Measurements from ENCODE around the gene NUDT14.

Gene NUDT14

DNA sequence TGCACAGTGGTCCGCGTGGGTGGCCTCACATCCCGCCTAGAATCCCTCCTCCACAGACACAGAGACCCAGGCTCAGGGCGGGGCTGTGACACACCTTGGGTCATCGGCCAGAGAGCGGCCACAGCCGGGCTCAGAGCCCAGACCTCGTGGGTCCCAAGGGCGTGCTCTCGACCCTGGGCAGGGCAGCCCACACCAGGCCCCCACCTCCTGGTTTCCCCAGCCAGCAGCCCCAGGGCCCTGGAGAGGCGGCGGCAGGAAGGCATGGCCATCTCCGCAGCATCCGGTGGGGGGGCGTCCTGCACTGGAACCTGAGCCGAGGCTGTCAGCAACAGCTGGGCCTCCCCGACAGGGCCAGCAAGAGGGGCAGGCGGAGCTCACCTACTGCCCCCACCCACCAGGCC lies 27.8 kb downstream of the NUDT14 start:
- ChIA-PET POLR2A (ENCODE audit: low non-redundant PET) (no interaction called here), CTCF (interaction anchor here (0.7 to 1.0 kb wide), 2 partner anchors 63 kb away, joined by 3 to 4 read pairs; no protein-coding TSS in a partner anchor)
- TF ChIP-seq, protein P1, sequence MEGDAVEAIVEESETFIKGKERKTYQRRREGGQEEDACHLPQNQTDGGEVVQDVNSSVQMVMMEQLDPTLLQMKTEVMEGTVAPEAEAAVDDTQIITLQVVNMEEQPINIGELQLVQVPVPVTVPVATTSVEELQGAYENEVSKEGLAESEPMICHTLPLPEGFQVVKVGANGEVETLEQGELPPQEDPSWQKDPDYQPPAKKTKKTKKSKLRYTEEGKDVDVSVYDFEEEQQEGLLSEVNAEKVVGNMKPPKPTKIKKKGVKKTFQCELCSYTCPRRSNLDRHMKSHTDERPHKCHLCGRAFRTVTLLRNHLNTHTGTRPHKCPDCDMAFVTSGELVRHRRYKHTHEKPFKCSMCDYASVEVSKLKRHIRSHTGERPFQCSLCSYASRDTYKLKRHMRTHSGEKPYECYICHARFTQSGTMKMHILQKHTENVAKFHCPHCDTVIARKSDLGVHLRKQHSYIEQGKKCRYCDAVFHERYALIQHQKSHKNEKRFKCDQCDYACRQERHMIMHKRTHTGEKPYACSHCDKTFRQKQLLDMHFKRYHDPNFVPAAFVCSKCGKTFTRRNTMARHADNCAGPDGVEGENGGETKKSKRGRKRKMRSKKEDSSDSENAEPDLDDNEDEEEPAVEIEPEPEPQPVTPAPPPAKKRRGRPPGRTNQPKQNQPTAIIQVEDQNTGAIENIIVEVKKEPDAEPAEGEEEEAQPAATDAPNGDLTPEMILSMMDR (conservative IDR thresholded peaks at IDR 0.05; ENCODE audit: low read depth): no peak
- peak overlapping the region; percentile 32 for H3K27ac ChIP-seq
- DNase-seq (ENCODE audit: low spot score): no peak

DNA sequence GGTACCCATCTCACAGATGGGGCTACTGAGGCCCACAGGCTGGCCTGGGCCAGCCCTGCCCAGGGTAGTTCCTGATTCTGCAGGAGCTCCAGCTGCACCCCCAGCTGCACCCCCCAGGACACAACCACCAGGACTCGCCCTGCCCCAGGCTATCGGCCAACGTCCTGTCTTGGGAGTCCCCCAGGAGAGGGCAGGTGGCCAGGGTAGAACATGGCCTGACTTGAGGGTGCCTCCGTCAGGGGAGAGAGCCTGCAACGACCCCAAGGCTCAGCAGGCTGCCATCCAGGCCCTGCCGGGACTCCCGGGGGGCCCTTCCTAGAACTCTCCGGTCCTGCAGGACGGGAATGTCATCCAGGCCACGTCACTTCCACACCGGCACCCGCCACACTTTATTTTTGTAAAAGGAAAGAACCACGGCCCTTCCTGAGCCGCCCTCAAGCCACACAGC lies 28.3 kb downstream of the NUDT14 start:
- TF ChIP-seq, protein P1 (conservative IDR thresholded peaks at IDR 0.05; ENCODE audit: low read depth): no peak
- ChIA-PET POLR2A (ENCODE audit: low non-redundant PET) (no interaction called here), CTCF (interaction anchor here (0.7 kb wide), 1 partner anchor 63 kb away, joined by 4 read pairs; no protein-coding TSS in a partner anchor)
- H3K27ac ChIP-seq: peak overlapping the region; percentile 32
- no peak for DNase-seq (ENCODE audit: low spot score)

DNA sequence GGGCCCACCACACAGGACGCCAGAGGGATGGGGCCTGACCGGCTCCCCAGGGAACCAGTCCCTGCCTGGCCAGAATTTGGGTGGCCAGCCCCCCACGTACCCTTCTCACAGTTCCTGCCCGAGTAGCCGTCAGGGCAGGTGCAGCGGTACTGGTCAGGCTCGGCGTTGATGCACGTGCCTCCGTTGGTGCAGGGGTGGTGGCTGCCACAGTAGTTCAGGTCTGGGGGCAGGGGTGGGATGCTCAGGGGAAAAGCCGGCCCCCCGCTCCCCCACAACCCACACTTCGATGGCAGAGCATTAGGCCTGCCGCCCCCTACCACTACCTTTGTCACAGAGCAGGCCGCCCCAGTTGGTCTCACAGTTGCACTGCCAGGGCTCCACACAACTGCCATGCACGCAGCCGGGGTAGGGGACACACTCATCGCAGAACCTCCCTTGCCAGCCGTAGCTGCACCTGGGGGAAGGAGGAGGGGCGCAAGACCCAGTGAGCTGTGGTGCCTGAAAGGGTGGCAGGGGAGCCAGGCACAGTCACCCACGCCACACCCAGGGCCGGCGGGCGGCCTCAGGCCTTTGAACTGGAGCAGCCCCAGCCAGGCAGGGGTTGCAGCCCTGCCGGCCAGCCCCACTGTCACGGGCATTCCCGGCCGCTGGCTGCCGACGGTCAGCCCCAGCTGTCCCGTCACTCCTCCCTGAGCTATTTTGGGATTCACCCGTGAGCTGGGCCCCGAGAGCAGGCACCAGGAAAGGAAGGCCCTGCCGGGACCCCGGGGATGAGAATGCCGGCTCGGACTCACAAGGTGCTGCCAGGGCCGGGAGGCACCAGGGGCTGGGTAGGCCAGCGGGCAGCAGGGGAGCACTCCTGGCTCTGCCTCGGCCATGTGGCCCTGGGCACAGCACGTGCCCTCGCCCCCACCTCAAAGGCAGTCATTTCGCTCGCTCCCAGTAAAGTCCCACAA lies 29.0 kb downstream of the NUDT14 start:
- peak overlapping the region; percentile 13; the same call in 1 of the 2 replicates for H3K27ac ChIP-seq
- CTCF ChIA-PET: interaction anchor here (0.5 to 0.7 kb wide), 2 partner anchors 148 to 400 kb away, joined by 3 to 5 read pairs; no protein-coding TSS in a partner anchor
- no peak for DNase-seq (ENCODE audit: low spot score)
- POLR2A ChIA-PET (ENCODE audit: low non-redundant PET): no interaction called here
- TF ChIP-seq, protein P1 (conservative IDR thresholded peaks at IDR 0.05; ENCODE audit: low read depth): no peak

DNA sequence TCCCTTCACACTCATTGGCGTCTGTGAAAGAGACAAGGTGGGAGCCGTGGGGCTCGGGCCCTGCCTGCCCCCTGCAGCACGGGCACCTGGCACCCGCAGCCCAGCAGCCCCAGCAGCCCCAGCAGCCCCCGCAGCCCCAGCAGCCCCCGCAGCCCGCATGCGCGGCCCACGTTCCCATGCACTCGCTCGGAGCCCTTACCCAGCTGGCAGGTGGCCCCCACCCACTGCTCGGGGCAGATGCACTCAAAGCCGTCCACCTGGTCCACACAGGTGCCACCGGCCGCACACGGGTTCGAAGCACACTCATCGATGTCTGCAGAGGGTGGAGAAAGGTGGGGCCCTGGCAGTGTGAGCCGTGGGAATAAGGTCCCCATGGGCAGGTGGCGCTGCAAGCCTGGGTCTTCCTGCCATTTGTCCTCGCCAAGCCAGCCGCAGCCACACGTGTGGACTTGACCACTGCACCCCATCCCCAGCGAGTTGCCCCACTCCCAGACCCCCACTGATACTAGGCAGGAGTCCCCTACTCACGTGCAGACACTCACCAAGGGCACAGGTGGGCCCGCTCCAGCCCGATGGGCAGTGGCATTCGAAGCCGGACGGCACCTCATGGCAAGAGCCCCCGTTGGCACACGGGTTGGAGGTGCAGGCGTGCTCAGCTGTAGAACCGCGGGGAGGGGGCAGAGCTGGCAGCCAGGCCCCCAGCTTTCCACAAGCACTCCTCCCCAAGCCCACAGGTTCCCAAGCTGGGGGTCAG lies 29.9 kb downstream of the NUDT14 start:
- TF ChIP-seq, protein P1 (conservative IDR thresholded peaks at IDR 0.05; ENCODE audit: low read depth): no peak
- ChIA-PET POLR2A (ENCODE audit: low non-redundant PET) (no interaction called here), CTCF (interaction anchor here (0.5 to 0.7 kb wide), 2 partner anchors 147 to 399 kb away, joined by 3 to 5 read pairs; no protein-coding TSS in a partner anchor)
- H3K27ac ChIP-seq: no peak overlapping the region
- DNase-seq (ENCODE audit: low spot score): no peak

DNA sequence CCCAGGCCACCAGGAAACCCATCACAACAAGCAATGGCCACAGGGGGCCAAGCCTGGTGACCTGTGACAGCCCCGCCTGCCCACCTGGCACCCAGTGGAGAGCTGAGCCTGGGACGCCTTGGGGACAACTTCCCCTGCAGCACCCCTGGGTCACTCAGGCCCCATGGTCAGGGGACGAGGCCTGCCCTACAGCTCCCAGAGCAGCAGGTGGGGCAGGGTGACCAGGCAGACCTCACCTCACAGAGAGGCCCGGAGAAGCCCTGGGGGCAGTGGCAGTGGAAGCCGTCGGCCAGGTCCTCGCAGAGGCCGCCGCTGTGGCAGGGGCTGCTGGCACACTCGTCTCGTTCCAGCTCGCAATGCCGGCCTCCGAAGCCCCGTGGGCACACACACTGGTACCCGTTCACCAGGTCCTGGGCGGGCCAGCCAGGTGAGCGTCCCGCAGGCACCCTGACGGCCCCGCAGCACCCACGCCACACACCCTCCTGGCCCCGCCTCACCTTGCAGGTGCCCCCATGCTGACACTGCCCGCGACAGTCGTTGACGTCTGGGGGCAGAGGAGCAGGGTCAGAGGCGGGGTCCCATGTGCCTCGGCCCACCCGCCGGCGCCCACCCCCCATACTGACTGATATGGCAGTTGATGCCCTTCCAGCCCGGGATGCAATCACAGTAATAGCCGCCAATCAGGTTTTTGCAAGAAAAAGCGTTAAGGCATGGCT lies 30.6 kb downstream of the NUDT14 start:
- no peak for DNase-seq (ENCODE audit: low spot score)
- TF ChIP-seq, protein P1 (conservative IDR thresholded peaks at IDR 0.05; ENCODE audit: low read depth): no peak
- no peak overlapping the region for H3K27ac ChIP-seq
- ChIA-PET POLR2A (ENCODE audit: low non-redundant PET) (no interaction called here), CTCF (no interaction called here)

DNA sequence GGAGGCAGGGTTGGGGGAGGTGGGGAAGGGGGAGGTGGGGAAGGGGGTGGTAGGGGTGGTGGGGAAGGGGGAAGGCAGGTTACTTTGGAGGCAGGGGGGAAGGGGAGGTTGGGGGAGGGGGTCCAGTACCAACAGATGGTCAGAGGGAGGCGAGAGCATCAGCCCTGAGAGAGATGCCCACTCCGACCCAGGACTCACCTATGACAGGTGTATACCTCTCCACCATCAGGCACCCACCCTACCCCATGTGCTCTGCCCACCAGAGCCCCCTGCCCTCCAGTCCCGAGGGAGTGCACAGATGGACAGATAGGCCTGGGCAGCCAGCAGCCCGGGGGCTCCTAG lies 31.1 kb downstream of the NUDT14 start:
- DNase-seq (ENCODE audit: low spot score): no peak
- ChIA-PET POLR2A (ENCODE audit: low non-redundant PET) (no interaction called here), CTCF (no interaction called here)
- H3K27ac ChIP-seq: no peak overlapping the region
- TF ChIP-seq, protein P1 (conservative IDR thresholded peaks at IDR 0.05; ENCODE audit: low read depth): no peak
